T-cell (primary cell): ENCODE data around the gene RNF217. TPM values are rescaled to one million over a fixed set of nuclear protein-coding genes. Genes with fewer than 3 reads are reported as not detected.
"Not testable (repeated sequence)": the region's sequence is repeated elsewhere in the genome, so short reads cannot be mapped to it uniquely, and the experiment has no call there.

Experiments
- ATAC-seq, 4 experiments: fragments of 200-7000 bp in 3 of 4; fragments of 150-1000 bp in 1 of 4; cut with Tn5 transposase; replicated peaks in 1 of 4; 1 replicate in 3 of 4; 2 replicates in 1 of 4; pipeline ENCODE4 v1.10.0; 2021; ENCODE audit warnings: moderate library complexity in 3 of 4, mild to moderate bottlenecking in 2 of 4, moderate number of reproducible peaks in 1 of 4
- CTCF ChIA-PET, 2 donors: fragments of 300-600 bp; sonication (Branson Sonifier 250); formaldehyde crosslinking; loops; one replicate each; lab custom pipeline; 2022; ENCODE audit warnings: antibody characterized with exemption in 2 of 2; lab: Charles Lee
- POLR2A ChIA-PET, 2 donors: fragments of 300-600 bp; sonication (Branson Sonifier 250); formaldehyde crosslinking; loops; one replicate each; lab custom pipeline; 2022; ENCODE audit warnings: antibody characterized with exemption in 2 of 2; lab: Charles Lee
- DNase-seq, 35 experiments: peaks; one replicate each; pipeline versions ENCODE4 v3.0.0 to v3.0.0-alpha.2; 2013 to 2023
- H3K27ac ChIP-seq: one replicate; pipeline ENCODE4 v1.5.1; 2013; ENCODE audit warnings: low read length
- H3K27me3 ChIP-seq, 2 experiments: replicated peaks in 1 of 2; 1 replicate in 1 of 2; 2 replicates in 1 of 2; pipeline versions ENCODE4 v1.6.1 to v1.7.0; 2013; ENCODE audit warnings: low read length in 1 of 2, mixed read lengths in 1 of 2; ENCODE audit not compliant: control insufficient read depth in 2 of 2, insufficient read depth in 2 of 2; ENCODE audit errors: extremely low read depth in 1 of 2
- H3K36me3 ChIP-seq, 2 donors: 1 replicate in 1 of 2; 2 replicates in 1 of 2; pipeline versions ENCODE4 v1.6.1 to v1.7.0; 2013; ENCODE audit warnings: low read length in 1 of 2; ENCODE audit not compliant: control insufficient read depth in 2 of 2, insufficient read depth in 1 of 2; ENCODE audit errors: extremely low read depth in 1 of 2
- H3K4me1 ChIP-seq, 2 experiments: 1 replicate in 1 of 2; 2 replicates in 1 of 2; pipeline versions ENCODE4 v1.6.1 to v1.7.0; 2013; ENCODE audit warnings: low read length in 2 of 2, mixed read lengths in 1 of 2; ENCODE audit not compliant: insufficient read depth in 2 of 2, control insufficient read depth in 1 of 2; ENCODE audit errors: extremely low read depth in 1 of 2
- H3K4me3 ChIP-seq, 2 donors: 1 replicate in 1 of 2; 2 replicates in 1 of 2; pipeline versions ENCODE4 v1.5.1 to v1.7.0; 2013; ENCODE audit warnings: mild to moderate bottlenecking in 2 of 2, low read length in 1 of 2, moderate library complexity in 1 of 2; ENCODE audit not compliant: control insufficient read depth in 1 of 2; ENCODE audit errors: extremely low read depth in 1 of 2
- H3K9me3 ChIP-seq: 2 replicates; pipeline ENCODE4 v1.7.0; 2013
- H3K27ac Mint-ChIP-seq, 2 donors: one replicate each; pipeline ENCODE4 v1.8.0; 2020 to 2021; ENCODE audit warnings: mild to moderate bottlenecking in 2 of 2, mixed read lengths in 2 of 2
- H3K27me3 Mint-ChIP-seq, 2 donors: one replicate each; pipeline ENCODE4 v1.8.0; 2021 to 2022; ENCODE audit warnings: mixed read lengths in 2 of 2
- H3K36me3 Mint-ChIP-seq: one replicate; pipeline ENCODE4 v1.8.0; 2021; ENCODE audit warnings: mixed read lengths
- H3K4me1 Mint-ChIP-seq, 3 donors: one replicate each; pipeline ENCODE4 v1.8.0; 2020 to 2022; ENCODE audit warnings: mixed read lengths in 3 of 3, mild to moderate bottlenecking in 1 of 3
- H3K4me3 Mint-ChIP-seq, 3 donors: one replicate each; pipeline ENCODE4 v1.8.0; 2020 to 2022; ENCODE audit warnings: mild to moderate bottlenecking in 3 of 3, mixed read lengths in 3 of 3, moderate library complexity in 3 of 3
- H3K9me3 Mint-ChIP-seq, 3 donors: one replicate each; pipeline ENCODE4 v1.8.0; 2020 to 2022; ENCODE audit warnings: mixed read lengths in 3 of 3
- WGBS: methylation state at CpG from one replicate; pipeline ENCODE4 v1.1.5; 2013; ENCODE audit warnings: missing lambda C conversion rate; ENCODE audit not compliant: insufficient coverage; 5-methylcytosine and 5-hydroxymethylcytosine counted together
- total RNA-seq, 35 experiments: library from RNA in 6 of 35; stranded (reverse) in 6 of 35; fragments of 120-200 nt in 1 of 35; gene quantifications; one replicate each; pipeline versions ENCODE4 v1.2.1 to v1.2.4 and lab custom pipeline; 2013 to 2026

Gene RNF217
- total RNA-seq (under 1 TPM; 0.16 to 0.89 (median 0.59) TPM), total RNA-seq (lab: John Stamatoyannopoulos, UW) (0.50 to 2.2 (median 1.00) reads per million in 29 experiments)
- 0.13 TPM for total RNA-seq (2013)

- Mint-ChIP-seq H3K4me3 (peak within 1 kb of the TSS; percentile 66 to 81 (median 73)), H3K27ac (peak within 1 kb of the TSS in 1 of 2 donors; percentile 51), H3K36me3 (no peaks in the 10 kb centered on the region), H3K9me3 (peaks cover 0 to 3% (median 0%) of the 10 kb centered on the region in 3 donors), H3K4me1 (peaks cover 15 to 19% (median 15%) of the 10 kb centered on the region in 3 donors), H3K27me3 (peaks cover 43% of the 10 kb centered on the region in 2 donors)
- DNase-seq (peak in 2 of 35 experiments; percentile 5 to 8), ATAC-seq (peak; percentile 44 to 50 (median 50))
- ChIA-PET POLR2A (no interaction called here), CTCF (no interaction called here)
- H3K27ac ChIP-seq = no peak within 1 kb of the TSS
- 3% methylated on average over 87 of the region's 101 CpGs for WGBS
- peaks cover 0 to 12% of the 10 kb centered on the region in 2 experiments for H3K27me3 ChIP-seq
- no peaks in the 10 kb centered on the region for H3K36me3 ChIP-seq
- H3K4me1 ChIP-seq = peaks cover 7 to 8% of the 10 kb centered on the region in 2 experiments
- H3K4me3 ChIP-seq = peak within 1 kb of the TSS in 1 of 2 donors; percentile 62
- no peaks in the 10 kb centered on the region for H3K9me3 ChIP-seq
These were observed at the start of gene RNF217 for GRCh38 chr6:124961777-124962638. Gene RNF217, plus strand, starts transcription at chr6:124962437. Its CDS starts 108 bp downstream, at chr6:124962545.

GRCh38 chr6:124913056-124913455, 49.2 kb upstream of the RNF217 start:
- Mint-ChIP-seq H3K27ac (no peak overlapping the region), H3K4me1 (no peaks in the 10 kb centered on the region), H3K27me3 (peaks cover 0 to 4% of the 10 kb centered on the region in 2 donors), H3K4me3 (no peak overlapping the region), H3K9me3 (peaks cover 0 to 4% (median 0%) of the 10 kb centered on the region in 3 donors), H3K36me3 (no peaks in the 10 kb centered on the region)
- Histone ChIP-seq H3K4me3 (no peak overlapping the region), H3K27ac (no peak overlapping the region), H3K27me3 (no peaks in the 10 kb centered on the region), H3K4me1 (no peaks in the 10 kb centered on the region), H3K36me3 (no peaks in the 10 kb centered on the region), H3K9me3 (no peaks in the 10 kb centered on the region)
- ATAC-seq (no peak), DNase-seq (no peak)
- WGBS = no CpG with 5 or more reads among the region's 1 CpG
- CTCF ChIA-PET = no interaction called here
- POLR2A ChIA-PET = no interaction called here

- WGBS = no CpG with 5 or more reads among the region's 1 CpG
- H3K9me3 Mint-ChIP-seq = peaks cover 4 to 9% (median 5%) of the 10 kb centered on the region in 3 donors
- no peak overlapping the region for H3K4me3 Mint-ChIP-seq
- H3K4me1 Mint-ChIP-seq = peaks cover 0 to 3% (median 0%) of the 10 kb centered on the region in 3 donors
- peaks cover 4% of the 10 kb centered on the region in 2 donors for H3K27me3 Mint-ChIP-seq
- ATAC-seq (no peak), DNase-seq (no peak)
- ChIA-PET CTCF (interaction anchor here in 1 of 2 donors (0.6 kb wide), 1 partner anchor 107 kb away, joined by 7 read pairs; no protein-coding TSS in a partner anchor), POLR2A (interaction anchor here in 1 of 2 donors (0.6 kb wide), 1 partner anchor 190 kb away, joined by 3 read pairs; no protein-coding TSS in a partner anchor)
- H3K4me3 ChIP-seq = no peak overlapping the region
- H3K27ac Mint-ChIP-seq = no peak overlapping the region
- H3K27ac ChIP-seq = no peak overlapping the region
- H3K36me3 ChIP-seq = no peaks in the 10 kb centered on the region
- peaks cover 2% of the 10 kb centered on the region for H3K9me3 ChIP-seq
- no peaks in the 10 kb centered on the region for H3K36me3 Mint-ChIP-seq
- H3K4me1 ChIP-seq = no peaks in the 10 kb centered on the region
- H3K27me3 ChIP-seq = no peaks in the 10 kb centered on the region
These were observed 44.5 kb upstream of the RNF217 start for GRCh38 chr6:124917769-124918168.

GRCh38 chr6:124919703-124920102, 42.5 kb upstream of the RNF217 start:
- H3K4me1 ChIP-seq, H3K4me3 Mint-ChIP-seq, CTCF ChIA-PET, H3K36me3 Mint-ChIP-seq, H3K27ac Mint-ChIP-seq, DNase-seq, H3K27ac ChIP-seq, H3K9me3 Mint-ChIP-seq, POLR2A ChIA-PET, H3K9me3 ChIP-seq, ATAC-seq, H3K4me3 ChIP-seq, H3K36me3 ChIP-seq, H3K4me1 Mint-ChIP-seq, H3K27me3 ChIP-seq, H3K27me3 Mint-ChIP-seq: not testable (repeated sequence)
- WGBS = no CpG with 5 or more reads among the region's 2 CpGs

GRCh38 chr6:124924333-124924759, 37.9 kb upstream of the RNF217 start:
- Mint-ChIP-seq H3K27ac (no peak overlapping the region), H3K27me3 (peaks cover 0 to 4% of the 10 kb centered on the region in 2 donors), H3K4me3 (no peak overlapping the region), H3K36me3 (no peaks in the 10 kb centered on the region), H3K4me1 (no peaks in the 10 kb centered on the region), H3K9me3 (peaks cover 4 to 5% (median 5%) of the 10 kb centered on the region in 3 donors)
- no peak overlapping the region for H3K27ac ChIP-seq
- no peaks in the 10 kb centered on the region for H3K36me3 ChIP-seq
- H3K4me1 ChIP-seq = no peaks in the 10 kb centered on the region
- peaks cover under 1% of the 10 kb centered on the region for H3K9me3 ChIP-seq
- no peaks in the 10 kb centered on the region for H3K27me3 ChIP-seq
- ChIA-PET POLR2A (no interaction called here), CTCF (no interaction called here)
- ATAC-seq = no peak
- DNase-seq = no peak
- no peak overlapping the region for H3K4me3 ChIP-seq
- no CpG with 5 or more reads among the region's 3 CpGs for WGBS

GRCh38 chr6:124926435-124926834, 35.8 kb upstream of the RNF217 start:
- Histone ChIP-seq H3K4me3 (no peak overlapping the region), H3K36me3 (no peaks in the 10 kb centered on the region), H3K4me1 (no peaks in the 10 kb centered on the region), H3K27me3 (no peaks in the 10 kb centered on the region), H3K9me3 (no peaks in the 10 kb centered on the region), H3K27ac (no peak overlapping the region)
- no peaks in the 10 kb centered on the region for H3K4me1 Mint-ChIP-seq
- H3K27me3 Mint-ChIP-seq = peaks cover 0 to 4% of the 10 kb centered on the region in 2 donors
- no peak overlapping the region for H3K4me3 Mint-ChIP-seq
- WGBS = 76% methylated on average over 2 of the region's 2 CpGs
- H3K9me3 Mint-ChIP-seq = peaks cover 0 to 2% (median under 1%) of the 10 kb centered on the region in 3 donors
- ATAC-seq = no peak
- CTCF ChIA-PET = no interaction called here
- POLR2A ChIA-PET = no interaction called here
- no peaks in the 10 kb centered on the region for H3K36me3 Mint-ChIP-seq
- no peak overlapping the region for H3K27ac Mint-ChIP-seq
- DNase-seq = no peak
